GM12878 (cell line): ENCODE results near the gene ROCK2.

ENCODE experiments used
- EP300 ChIP-seq, 2 experiments: fragments of 150-350 bp in 1 of 2; IDR thresholded peaks; 2 replicates each; pipeline ENCODE4 v1.6.1; 2011 to 2012; ENCODE audit warnings: low read depth in 2 of 2, low read length in 2 of 2, borderline replicate concordance in 1 of 2, improper control_type of control experiment in 1 of 2, inconsistent platforms in 1 of 2; ENCODE audit not compliant: control insufficient read depth in 1 of 2
- NR2C1 ChIP-seq: fragments of 450-650 bp; IDR thresholded peaks from 2 replicates; pipeline ENCODE4 v1.6.1; 2017; ENCODE audit warnings: antibody characterized with exemption, mild to moderate bottlenecking, moderate library complexity
- POLR2AphosphoS5 ChIP-seq: IDR thresholded peaks from 2 replicates; pipeline ENCODE4 v1.6.1; 2011; ENCODE audit warnings: mild to moderate bottlenecking, low read length, inconsistent platforms
- TF ChIP-seq, protein P1 (sequence below), 3 experiments: IDR thresholded peaks in 2 of 3; conservative IDR thresholded peaks in 1 of 3; 2 replicates each; pipeline ENCODE4 v1.5.1; 2011; ENCODE audit warnings: low read depth in 3 of 3, low read length in 3 of 3, mild to moderate bottlenecking in 3 of 3, control low read depth in 2 of 3, moderate library complexity in 2 of 3, inconsistent platforms in 1 of 3, mixed read lengths in 1 of 3; ENCODE audit not compliant: control insufficient read depth in 2 of 3, insufficient read depth in 1 of 3; ENCODE audit errors: extremely low read depth in 1 of 3

DNA sequence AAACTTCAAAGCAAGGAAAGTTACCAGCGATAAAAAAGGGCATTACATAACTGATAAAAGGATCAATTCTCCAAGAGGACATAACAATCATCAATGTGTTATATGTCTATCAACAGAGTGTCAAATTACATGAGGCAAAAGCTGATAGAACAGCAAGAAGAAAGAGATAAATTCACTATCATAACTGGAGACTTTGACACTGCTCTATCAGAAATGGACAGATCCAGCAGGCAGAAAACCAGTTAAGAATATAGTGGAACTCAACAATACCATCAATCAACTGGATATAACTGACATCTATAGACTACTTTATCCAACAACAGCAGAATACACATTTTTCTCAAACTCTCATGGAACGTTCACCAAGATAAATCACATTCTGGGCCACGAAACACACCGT lies 65.0 kb downstream of the ROCK2 start:
- TF ChIP-seq, protein P1, sequence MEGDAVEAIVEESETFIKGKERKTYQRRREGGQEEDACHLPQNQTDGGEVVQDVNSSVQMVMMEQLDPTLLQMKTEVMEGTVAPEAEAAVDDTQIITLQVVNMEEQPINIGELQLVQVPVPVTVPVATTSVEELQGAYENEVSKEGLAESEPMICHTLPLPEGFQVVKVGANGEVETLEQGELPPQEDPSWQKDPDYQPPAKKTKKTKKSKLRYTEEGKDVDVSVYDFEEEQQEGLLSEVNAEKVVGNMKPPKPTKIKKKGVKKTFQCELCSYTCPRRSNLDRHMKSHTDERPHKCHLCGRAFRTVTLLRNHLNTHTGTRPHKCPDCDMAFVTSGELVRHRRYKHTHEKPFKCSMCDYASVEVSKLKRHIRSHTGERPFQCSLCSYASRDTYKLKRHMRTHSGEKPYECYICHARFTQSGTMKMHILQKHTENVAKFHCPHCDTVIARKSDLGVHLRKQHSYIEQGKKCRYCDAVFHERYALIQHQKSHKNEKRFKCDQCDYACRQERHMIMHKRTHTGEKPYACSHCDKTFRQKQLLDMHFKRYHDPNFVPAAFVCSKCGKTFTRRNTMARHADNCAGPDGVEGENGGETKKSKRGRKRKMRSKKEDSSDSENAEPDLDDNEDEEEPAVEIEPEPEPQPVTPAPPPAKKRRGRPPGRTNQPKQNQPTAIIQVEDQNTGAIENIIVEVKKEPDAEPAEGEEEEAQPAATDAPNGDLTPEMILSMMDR (IDR thresholded peaks at IDR 0.05 in 2 of 3, conservative IDR thresholded peaks at IDR 0.05 in 1 of 3; ENCODE audit: control insufficient read depth in 2 of 3, extremely low read depth in 1 of 3, insufficient read depth in 1 of 3, low read depth in 3 of 3, low read length in 3 of 3) = no peak
- TF ChIP-seq NR2C1 = no peak
- TF ChIP-seq POLR2AphosphoS5 = no peak
- TF ChIP-seq EP300 (IDR thresholded peaks at IDR 0.05; ENCODE audit: borderline replicate concordance in 1 of 2, control insufficient read depth in 1 of 2, low read depth in 2 of 2, low read length in 2 of 2) = no peak
